ENCODE results near the gene MKNK1. TPM values are rescaled to one million over a fixed set of nuclear protein-coding genes. Genes with fewer than 3 reads are reported as not detected.
A peak's percentile ranks its signal among the peaks of the same experiment; 100 is the strongest.

Gene MKNK1
- total RNA-seq, 1 donor from 2014 or later, result 61.1 TPM

GRCh38 chr1:46535063-46535462 lies 69.0 kb downstream of the MKNK1 start:
- Histone ChIP-seq H3K36me3 (no peaks in the 10 kb centered on the region), H3K27me3 (peaks cover 27% of the 10 kb centered on the region), H3K4me1 (no peaks in the 10 kb centered on the region), H3K27ac (no peak overlapping the region), H3K9me3 (no peaks in the 10 kb centered on the region), H3K4me3 (no peak overlapping the region)
- intact Hi-C loops (cut with DNase I), result no loop called here
- no peak for DNase-seq
- peak; percentile 31 for TF ChIP-seq CTCF (IDR thresholded peaks at IDR 0.05)
- peak; percentile 50 for ATAC-seq

GRCh38 chr1:46533179-46533864 lies 70.7 kb downstream of the MKNK1 start:
- H3K4me1 ChIP-seq, result no peaks in the 10 kb centered on the region
- H3K36me3 ChIP-seq, result no peaks in the 10 kb centered on the region
- peak overlapping the region; percentile 33 for H3K4me3 ChIP-seq
- peak; percentile 75 for DNase-seq
- intact Hi-C loops (cut with DNase I), result no loop called here
- no peaks in the 10 kb centered on the region for H3K9me3 ChIP-seq
- ATAC-seq, result peak; percentile 55
- no peak for TF ChIP-seq CTCF (IDR thresholded peaks at IDR 0.05)
- H3K27ac ChIP-seq, result no peak overlapping the region
- H3K27me3 ChIP-seq, result peaks cover 29% of the 10 kb centered on the region

- H3K27ac ChIP-seq, result no peak overlapping the region
- peak overlapping the region; percentile 33 for H3K4me3 ChIP-seq
- peak; percentile 63 for TF ChIP-seq CTCF (IDR thresholded peaks at IDR 0.05)
- peaks cover 26% of the 10 kb centered on the region for H3K27me3 ChIP-seq
- peak; percentile 83 for ATAC-seq
- intact Hi-C loops (cut with DNase I), result no loop called here
- H3K9me3 ChIP-seq, result no peaks in the 10 kb centered on the region
- peak; percentile 85 for DNase-seq
- H3K36me3 ChIP-seq, result no peaks in the 10 kb centered on the region
- H3K4me1 ChIP-seq, result no peaks in the 10 kb centered on the region
Observed at GRCh38 chr1:46532498-46533178, 71.4 kb downstream of the MKNK1 start.

- no peaks in the 10 kb centered on the region for H3K36me3 ChIP-seq
- H3K27me3 ChIP-seq, result peaks cover 26% of the 10 kb centered on the region
- no peak overlapping the region for H3K27ac ChIP-seq
- intact Hi-C loops (cut with DNase I), result no loop called here
- no peak for DNase-seq
- H3K9me3 ChIP-seq, result no peaks in the 10 kb centered on the region
- H3K4me3 ChIP-seq, result no peak overlapping the region
- TF ChIP-seq CTCF (IDR thresholded peaks at IDR 0.05), result no peak
- no peak for ATAC-seq
- no peaks in the 10 kb centered on the region for H3K4me1 ChIP-seq
Observed at GRCh38 chr1:46532095-46532494, 72.0 kb downstream of the MKNK1 start.

GRCh38 chr1:46530791-46531409 lies 73.2 kb downstream of the MKNK1 start:
- DNase-seq (no peak), ATAC-seq (no peak)
- H3K36me3 ChIP-seq, result no peaks in the 10 kb centered on the region
- H3K4me3 ChIP-seq, result no peak overlapping the region
- H3K9me3 ChIP-seq, result no peaks in the 10 kb centered on the region
- no peak overlapping the region for H3K27ac ChIP-seq
- TF ChIP-seq CTCF (IDR thresholded peaks at IDR 0.05), result no peak
- no peaks in the 10 kb centered on the region for H3K4me1 ChIP-seq
- H3K27me3 ChIP-seq, result peaks cover 30% of the 10 kb centered on the region
- intact Hi-C loops (cut with DNase I), result no loop called here
